ENCODE data around the gene ZNF785. TPM values are rescaled to one million over a fixed set of nuclear protein-coding genes. Genes with fewer than 3 reads are reported as not detected.

The ZNF785 gene
- total and polyA plus RNA-seq, 2 of the 13 experiments (the other 11 are each of a cell fraction or from before 2014, with no cell fraction given): 0.01 TPM; not detected in 1

DNA sequence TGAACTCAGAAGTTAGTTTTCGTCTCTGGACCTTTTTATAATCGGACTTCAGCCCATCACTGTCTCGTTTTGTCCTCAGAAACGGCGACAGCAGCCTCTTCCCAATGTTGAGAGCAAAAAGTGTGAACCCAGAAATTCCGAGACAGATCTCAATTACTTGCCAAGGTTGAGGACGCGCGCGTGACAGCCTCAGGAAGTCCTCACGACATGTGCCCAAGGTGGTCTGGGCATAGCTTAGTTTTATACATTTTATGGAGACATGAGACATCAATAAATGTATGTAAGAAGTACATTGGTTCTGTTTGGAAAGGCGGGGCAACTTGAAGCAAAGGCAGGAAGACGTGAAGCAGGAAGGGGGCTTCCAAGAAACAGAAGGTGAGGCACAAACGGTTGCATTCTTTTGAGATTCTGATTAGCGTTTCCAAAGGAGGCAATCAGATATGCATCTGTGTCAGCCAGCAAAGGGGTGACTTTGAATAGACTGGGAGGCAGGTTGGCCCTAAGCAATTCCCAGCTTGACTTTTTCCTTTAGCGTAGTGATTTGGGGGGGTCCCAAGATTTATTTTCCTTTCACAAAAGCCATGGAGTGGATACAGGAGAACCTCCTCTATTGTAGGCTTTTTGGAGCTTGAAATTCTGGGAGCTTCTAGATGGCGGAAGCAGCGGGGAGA is 50.3 kb downstream of the ZNF785 start (continued):
- no peak for TF ChIP-seq ZNF317 (CRISPR knock-in tag; IDR thresholded peaks at IDR 0.05)
- TF ChIP-seq POLR2G (IDR thresholded peaks at IDR 0.05; ENCODE audit: low read depth, low read length): no peak; the same call in 1 of the 2 replicates
- TF ChIP-seq RFXAP (CRISPR knock-in tag; IDR thresholded peaks at IDR 0.05; ENCODE audit: borderline replicate concordance): no peak
- no peak for TF ChIP-seq ZNF777 (CRISPR knock-in tag; IDR thresholded peaks at IDR 0.05)
- TF ChIP-seq, protein P1, sequence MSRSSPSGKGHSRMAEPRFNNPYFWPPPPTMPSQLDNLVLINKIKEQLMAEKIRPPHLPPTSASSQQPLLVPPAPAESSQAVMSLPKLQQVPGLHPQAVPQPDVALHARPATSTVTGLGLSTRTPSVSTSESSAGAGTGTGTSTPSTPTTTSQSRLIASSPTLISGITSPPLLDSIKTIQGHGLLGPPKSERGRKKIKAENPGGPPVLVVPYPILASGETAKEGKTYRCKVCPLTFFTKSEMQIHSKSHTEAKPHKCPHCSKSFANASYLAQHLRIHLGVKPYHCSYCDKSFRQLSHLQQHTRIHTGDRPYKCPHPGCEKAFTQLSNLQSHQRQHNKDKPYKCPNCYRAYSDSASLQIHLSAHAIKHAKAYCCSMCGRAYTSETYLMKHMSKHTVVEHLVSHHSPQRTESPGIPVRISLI (CRISPR knock-in tag; IDR thresholded peaks at IDR 0.05; ENCODE audit: borderline replicate concordance): no peak
- no peak for TF ChIP-seq NCOA2 (CRISPR knock-in tag; IDR thresholded peaks at IDR 0.05)
- TF ChIP-seq ZNF510 (CRISPR knock-in tag; IDR thresholded peaks at IDR 0.05; ENCODE audit: low read depth): peak; percentile 18; the same call in 1 of the 2 replicates
- TF ChIP-seq, protein P2, sequence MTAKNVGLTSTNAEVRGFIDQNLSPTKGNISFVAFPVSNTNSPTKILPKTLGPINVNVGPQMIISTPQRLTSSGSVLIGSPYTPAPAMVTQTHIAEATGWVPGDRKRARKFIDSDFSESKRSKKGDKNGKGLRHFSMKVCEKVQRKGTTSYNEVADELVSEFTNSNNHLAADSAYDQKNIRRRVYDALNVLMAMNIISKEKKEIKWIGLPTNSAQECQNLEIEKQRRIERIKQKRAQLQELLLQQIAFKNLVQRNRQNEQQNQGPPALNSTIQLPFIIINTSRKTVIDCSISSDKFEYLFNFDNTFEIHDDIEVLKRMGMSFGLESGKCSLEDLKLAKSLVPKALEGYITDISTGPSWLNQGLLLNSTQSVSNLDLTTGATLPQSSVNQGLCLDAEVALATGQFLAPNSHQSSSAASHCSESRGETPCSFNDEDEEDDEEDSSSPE (CRISPR knock-in tag; IDR thresholded peaks at IDR 0.05): no peak; the same call in 1 of the 2 replicates
- no peak for TF ChIP-seq EED (CRISPR knock-in tag; IDR thresholded peaks at IDR 0.05)
- TF ChIP-seq, protein P3, sequence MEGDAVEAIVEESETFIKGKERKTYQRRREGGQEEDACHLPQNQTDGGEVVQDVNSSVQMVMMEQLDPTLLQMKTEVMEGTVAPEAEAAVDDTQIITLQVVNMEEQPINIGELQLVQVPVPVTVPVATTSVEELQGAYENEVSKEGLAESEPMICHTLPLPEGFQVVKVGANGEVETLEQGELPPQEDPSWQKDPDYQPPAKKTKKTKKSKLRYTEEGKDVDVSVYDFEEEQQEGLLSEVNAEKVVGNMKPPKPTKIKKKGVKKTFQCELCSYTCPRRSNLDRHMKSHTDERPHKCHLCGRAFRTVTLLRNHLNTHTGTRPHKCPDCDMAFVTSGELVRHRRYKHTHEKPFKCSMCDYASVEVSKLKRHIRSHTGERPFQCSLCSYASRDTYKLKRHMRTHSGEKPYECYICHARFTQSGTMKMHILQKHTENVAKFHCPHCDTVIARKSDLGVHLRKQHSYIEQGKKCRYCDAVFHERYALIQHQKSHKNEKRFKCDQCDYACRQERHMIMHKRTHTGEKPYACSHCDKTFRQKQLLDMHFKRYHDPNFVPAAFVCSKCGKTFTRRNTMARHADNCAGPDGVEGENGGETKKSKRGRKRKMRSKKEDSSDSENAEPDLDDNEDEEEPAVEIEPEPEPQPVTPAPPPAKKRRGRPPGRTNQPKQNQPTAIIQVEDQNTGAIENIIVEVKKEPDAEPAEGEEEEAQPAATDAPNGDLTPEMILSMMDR (CRISPR knock-in tag; IDR thresholded peaks at IDR 0.05): no peak
- TF ChIP-seq, protein P4, sequence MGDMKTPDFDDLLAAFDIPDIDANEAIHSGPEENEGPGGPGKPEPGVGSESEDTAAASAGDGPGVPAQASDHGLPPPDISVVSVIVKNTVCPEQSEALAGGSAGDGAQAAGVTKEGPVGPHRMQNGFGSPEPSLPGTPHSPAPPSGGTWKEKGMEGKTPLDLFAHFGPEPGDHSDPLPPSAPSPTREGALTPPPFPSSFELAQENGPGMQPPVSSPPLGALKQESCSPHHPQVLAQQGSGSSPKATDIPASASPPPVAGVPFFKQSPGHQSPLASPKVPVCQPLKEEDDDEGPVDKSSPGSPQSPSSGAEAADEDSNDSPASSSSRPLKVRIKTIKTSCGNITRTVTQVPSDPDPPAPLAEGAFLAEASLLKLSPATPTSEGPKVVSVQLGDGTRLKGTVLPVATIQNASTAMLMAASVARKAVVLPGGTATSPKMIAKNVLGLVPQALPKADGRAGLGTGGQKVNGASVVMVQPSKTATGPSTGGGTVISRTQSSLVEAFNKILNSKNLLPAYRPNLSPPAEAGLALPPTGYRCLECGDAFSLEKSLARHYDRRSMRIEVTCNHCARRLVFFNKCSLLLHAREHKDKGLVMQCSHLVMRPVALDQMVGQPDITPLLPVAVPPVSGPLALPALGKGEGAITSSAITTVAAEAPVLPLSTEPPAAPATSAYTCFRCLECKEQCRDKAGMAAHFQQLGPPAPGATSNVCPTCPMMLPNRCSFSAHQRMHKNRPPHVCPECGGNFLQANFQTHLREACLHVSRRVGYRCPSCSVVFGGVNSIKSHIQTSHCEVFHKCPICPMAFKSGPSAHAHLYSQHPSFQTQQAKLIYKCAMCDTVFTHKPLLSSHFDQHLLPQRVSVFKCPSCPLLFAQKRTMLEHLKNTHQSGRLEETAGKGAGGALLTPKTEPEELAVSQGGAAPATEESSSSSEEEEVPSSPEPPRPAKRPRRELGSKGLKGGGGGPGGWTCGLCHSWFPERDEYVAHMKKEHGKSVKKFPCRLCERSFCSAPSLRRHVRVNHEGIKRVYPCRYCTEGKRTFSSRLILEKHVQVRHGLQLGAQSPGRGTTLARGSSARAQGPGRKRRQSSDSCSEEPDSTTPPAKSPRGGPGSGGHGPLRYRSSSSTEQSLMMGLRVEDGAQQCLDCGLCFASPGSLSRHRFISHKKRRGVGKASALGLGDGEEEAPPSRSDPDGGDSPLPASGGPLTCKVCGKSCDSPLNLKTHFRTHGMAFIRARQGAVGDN (CRISPR knock-in tag; IDR thresholded peaks at IDR 0.05): no peak
- TF ChIP-seq YY1 (IDR thresholded peaks at IDR 0.05; ENCODE audit: insufficient read depth, insufficient replicate concordance, low read depth, low read length): no peak
- no peak for TF ChIP-seq ZKSCAN1 (IDR thresholded peaks at IDR 0.05; ENCODE audit: low read length)
- no peak for TF ChIP-seq SP140L (CRISPR knock-in tag; IDR thresholded peaks at IDR 0.05; ENCODE audit: borderline replicate concordance)
- no peak for TF ChIP-seq ARNT (IDR thresholded peaks at IDR 0.05)
- TF ChIP-seq RXRB (CRISPR knock-in tag; IDR thresholded peaks at IDR 0.05; ENCODE audit: borderline replicate concordance): no peak
- TF ChIP-seq WIZ (CRISPR knock-in tag; IDR thresholded peaks at IDR 0.05): 0 out of 2 replicates have a peak, but pooled peaks have one; percentile 86
- 0 out of 2 replicates have a peak, but pooled peaks have one; percentile 35 for TF ChIP-seq ZNF790 (CRISPR knock-in tag; IDR thresholded peaks at IDR 0.05; ENCODE audit: borderline replicate concordance)
- no peak for TF ChIP-seq ZNF713 (CRISPR knock-in tag; IDR thresholded peaks at IDR 0.05)
- TF ChIP-seq FOXA1 (IDR thresholded peaks at IDR 0.05): no peak
- no peak for TF ChIP-seq FOXA1 (CRISPR knock-in tag; IDR thresholded peaks at IDR 0.05)
- TF ChIP-seq ZNF431 (CRISPR knock-in tag; IDR thresholded peaks at IDR 0.05; ENCODE audit: borderline replicate concordance, low read depth): no peak; the same call in 1 of the 2 replicates
- TF ChIP-seq PHF21A (CRISPR knock-in tag; IDR thresholded peaks at IDR 0.05): peak; percentile 68; the same call in 1 of the 2 replicates
